A549 (cell line): Measurements from ENCODE around the gene PRRG2.

Experiments used
- TF ChIP-seq, protein P1 (sequence below): fragments of >200 bp; sonication (Bioruptor Twin); formaldehyde crosslinking; IDR thresholded peaks from 3 replicates; pipeline ENCODE4 v1.5.1; 2016
- TF ChIP-seq, protein P2 (sequence below): fragments of 250-450 bp; sonication (Bioruptor Pico); IDR thresholded peaks from 2 replicates; pipeline ENCODE4 v1.5.0; 2021; ENCODE audit warnings: mild to moderate bottlenecking, moderate library complexity, borderline replicate concordance

DNA sequence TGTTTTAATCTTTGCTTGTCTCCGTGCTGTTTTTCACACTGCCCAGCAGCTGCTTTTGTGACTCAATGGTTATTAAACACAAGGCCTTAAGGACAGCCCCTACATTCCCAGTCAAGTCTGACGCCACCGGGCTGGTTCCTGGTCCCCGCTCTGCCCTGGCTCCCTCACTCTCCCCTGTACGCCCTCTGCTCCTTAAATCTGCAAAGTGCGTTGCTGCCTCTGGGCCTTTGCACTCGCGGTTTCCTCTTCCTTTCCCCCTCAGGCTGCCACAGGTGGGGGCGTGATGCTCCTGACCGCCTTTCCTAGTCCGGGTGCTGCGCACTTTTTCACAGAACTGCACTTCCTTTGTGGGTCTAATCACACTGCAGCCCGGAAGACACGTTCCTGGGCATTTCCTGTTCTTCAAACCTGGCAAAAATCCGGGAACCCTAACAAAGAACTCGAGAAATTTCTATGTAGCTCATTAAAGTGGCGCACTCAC is 26.4 kb upstream of the PRRG2 start:
- TF ChIP-seq, protein P1, sequence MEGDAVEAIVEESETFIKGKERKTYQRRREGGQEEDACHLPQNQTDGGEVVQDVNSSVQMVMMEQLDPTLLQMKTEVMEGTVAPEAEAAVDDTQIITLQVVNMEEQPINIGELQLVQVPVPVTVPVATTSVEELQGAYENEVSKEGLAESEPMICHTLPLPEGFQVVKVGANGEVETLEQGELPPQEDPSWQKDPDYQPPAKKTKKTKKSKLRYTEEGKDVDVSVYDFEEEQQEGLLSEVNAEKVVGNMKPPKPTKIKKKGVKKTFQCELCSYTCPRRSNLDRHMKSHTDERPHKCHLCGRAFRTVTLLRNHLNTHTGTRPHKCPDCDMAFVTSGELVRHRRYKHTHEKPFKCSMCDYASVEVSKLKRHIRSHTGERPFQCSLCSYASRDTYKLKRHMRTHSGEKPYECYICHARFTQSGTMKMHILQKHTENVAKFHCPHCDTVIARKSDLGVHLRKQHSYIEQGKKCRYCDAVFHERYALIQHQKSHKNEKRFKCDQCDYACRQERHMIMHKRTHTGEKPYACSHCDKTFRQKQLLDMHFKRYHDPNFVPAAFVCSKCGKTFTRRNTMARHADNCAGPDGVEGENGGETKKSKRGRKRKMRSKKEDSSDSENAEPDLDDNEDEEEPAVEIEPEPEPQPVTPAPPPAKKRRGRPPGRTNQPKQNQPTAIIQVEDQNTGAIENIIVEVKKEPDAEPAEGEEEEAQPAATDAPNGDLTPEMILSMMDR: no peak
- TF ChIP-seq, protein P2, sequence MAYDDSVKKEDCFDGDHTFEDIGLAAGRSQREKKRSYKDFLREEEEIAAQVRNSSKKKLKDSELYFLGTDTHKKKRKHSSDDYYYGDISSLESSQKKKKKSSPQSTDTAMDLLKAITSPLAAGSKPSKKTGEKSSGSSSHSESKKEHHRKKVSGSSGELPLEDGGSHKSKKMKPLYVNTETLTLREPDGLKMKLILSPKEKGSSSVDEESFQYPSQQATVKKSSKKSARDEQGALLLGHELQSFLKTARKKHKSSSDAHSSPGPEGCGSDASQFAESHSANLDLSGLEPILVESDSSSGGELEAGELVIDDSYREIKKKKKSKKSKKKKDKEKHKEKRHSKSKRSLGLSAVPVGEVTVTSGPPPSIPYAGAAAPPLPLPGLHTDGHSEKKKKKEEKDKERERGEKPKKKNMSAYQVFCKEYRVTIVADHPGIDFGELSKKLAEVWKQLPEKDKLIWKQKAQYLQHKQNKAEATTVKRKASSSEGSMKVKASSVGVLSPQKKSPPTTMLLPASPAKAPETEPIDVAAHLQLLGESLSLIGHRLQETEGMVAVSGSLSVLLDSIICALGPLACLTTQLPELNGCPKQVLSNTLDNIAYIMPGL (CRISPR knock-in tag): no peak
